GM10847 (cell line): ENCODE data around the gene ZNF391.

Experiments
- POLR2A ChIP-seq: IDR thresholded peaks from 2 replicates; pipeline ENCODE4 v1.6.1; 2011; ENCODE audit not compliant: insufficient read length; ENCODE audit errors: extremely low read depth

The ZNF391 gene

GRCh38 chr6:27414300-27414699 is 25.7 kb downstream of the ZNF391 start:
- no peak for TF ChIP-seq POLR2A

- no peak for TF ChIP-seq POLR2A
Measured at GRCh38 chr6:27414996-27415395, 26.4 kb downstream of the ZNF391 start.

GRCh38 chr6:27415898-27416297 is 27.3 kb downstream of the ZNF391 start:
- TF ChIP-seq POLR2A = no peak

- no peak for TF ChIP-seq POLR2A
Measured at GRCh38 chr6:27419363-27419762, 30.8 kb downstream of the ZNF391 start.

- TF ChIP-seq POLR2A = no peak
Measured at GRCh38 chr6:27422651-27423332, 34.2 kb downstream of the ZNF391 start.

GRCh38 chr6:27426045-27426620 is 37.6 kb downstream of the ZNF391 start:
- TF ChIP-seq POLR2A = no peak

GRCh38 chr6:27428502-27428901 is 39.9 kb downstream of the ZNF391 start:
- no peak for TF ChIP-seq POLR2A

GRCh38 chr6:27428966-27429365 is 40.4 kb downstream of the ZNF391 start:
- TF ChIP-seq POLR2A = no peak

GRCh38 chr6:27433714-27434113 is 45.2 kb downstream of the ZNF391 start:
- no peak for TF ChIP-seq POLR2A

- TF ChIP-seq POLR2A = no peak
Measured at GRCh38 chr6:27439371-27439770, 50.8 kb downstream of the ZNF391 start.

GRCh38 chr6:27441001-27441400 is 52.4 kb downstream of the ZNF391 start:
- TF ChIP-seq POLR2A = no peak

- TF ChIP-seq POLR2A = no peak
Measured at GRCh38 chr6:27442932-27443331, 54.4 kb downstream of the ZNF391 start.

GRCh38 chr6:27448456-27448855 is 59.9 kb downstream of the ZNF391 start:
- TF ChIP-seq POLR2A = no peak

- TF ChIP-seq POLR2A = no peak
Measured at GRCh38 chr6:27451660-27452390, 63.3 kb downstream of the ZNF391 start.

GRCh38 chr6:27452496-27452897 is 63.9 kb downstream of the ZNF391 start:
- no peak for TF ChIP-seq POLR2A
